Thyroid gland (tissue), 4 donors: Measurements from ENCODE around the gene CDADC1.

Experiments
- POLR2A ChIP-seq, 2 donors: fragments of 450-650 bp; IDR thresholded peaks; one replicate each; pipeline ENCODE4 v1.6.1; 2017; ENCODE audit warnings: antibody characterized with exemption in 2 of 2, mild to moderate bottlenecking in 2 of 2, moderate library complexity in 1 of 2
- TF ChIP-seq, protein P1 (sequence below), 6 experiments: fragments of 200-600 bp in 3 of 6; fragments of 450-650 bp in 3 of 6; sonication (generic) in 3 of 6; IDR thresholded peaks; one replicate each; pipeline ENCODE4 v1.5.1; 2016 to 2019; ENCODE audit warnings: antibody characterized with exemption in 6 of 6, mild to moderate bottlenecking in 2 of 6, inconsistent platforms in 1 of 6, moderate library complexity in 1 of 6

DNA sequence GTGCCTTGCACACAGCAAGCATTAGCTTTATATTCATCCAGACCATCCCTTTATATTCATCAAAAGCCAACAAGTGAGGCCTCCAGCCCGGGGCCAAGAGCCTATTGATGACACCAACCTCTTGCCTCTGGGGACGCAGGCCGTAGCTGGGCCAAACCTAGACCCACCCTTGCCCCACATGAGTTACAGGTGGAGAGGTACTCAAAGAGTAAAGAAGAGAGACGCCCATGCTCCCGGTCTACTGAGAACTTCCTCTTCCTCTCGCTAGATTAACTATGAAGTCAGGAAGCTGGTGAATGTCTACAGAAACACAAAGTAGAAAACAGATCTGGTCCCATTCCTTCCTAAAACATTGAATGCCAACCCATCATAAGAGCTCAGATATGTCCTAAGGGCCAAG lies 31.4 kb upstream of the CDADC1 start:
- TF ChIP-seq POLR2A (IDR thresholded peaks at IDR 0.05) = no peak
- TF ChIP-seq, protein P1, sequence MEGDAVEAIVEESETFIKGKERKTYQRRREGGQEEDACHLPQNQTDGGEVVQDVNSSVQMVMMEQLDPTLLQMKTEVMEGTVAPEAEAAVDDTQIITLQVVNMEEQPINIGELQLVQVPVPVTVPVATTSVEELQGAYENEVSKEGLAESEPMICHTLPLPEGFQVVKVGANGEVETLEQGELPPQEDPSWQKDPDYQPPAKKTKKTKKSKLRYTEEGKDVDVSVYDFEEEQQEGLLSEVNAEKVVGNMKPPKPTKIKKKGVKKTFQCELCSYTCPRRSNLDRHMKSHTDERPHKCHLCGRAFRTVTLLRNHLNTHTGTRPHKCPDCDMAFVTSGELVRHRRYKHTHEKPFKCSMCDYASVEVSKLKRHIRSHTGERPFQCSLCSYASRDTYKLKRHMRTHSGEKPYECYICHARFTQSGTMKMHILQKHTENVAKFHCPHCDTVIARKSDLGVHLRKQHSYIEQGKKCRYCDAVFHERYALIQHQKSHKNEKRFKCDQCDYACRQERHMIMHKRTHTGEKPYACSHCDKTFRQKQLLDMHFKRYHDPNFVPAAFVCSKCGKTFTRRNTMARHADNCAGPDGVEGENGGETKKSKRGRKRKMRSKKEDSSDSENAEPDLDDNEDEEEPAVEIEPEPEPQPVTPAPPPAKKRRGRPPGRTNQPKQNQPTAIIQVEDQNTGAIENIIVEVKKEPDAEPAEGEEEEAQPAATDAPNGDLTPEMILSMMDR (IDR thresholded peaks at IDR 0.05) = no peak
